HG02852 (cell line): ENCODE measurements around the gene SLC29A4.
"Not testable (repeated sequence)": the region's sequence is repeated elsewhere in the genome, so short reads cannot be mapped to it uniquely, and the experiment has no call there.

Experiments
- ATAC-seq: cut with Tn5 transposase; IDR thresholded peaks from one replicate; pipeline ENCODE4 v1.9.1; 2021; ENCODE audit warnings: mild to moderate bottlenecking, moderate library complexity; ENCODE audit not compliant: unreplicated experiment

SLC29A4 gene

DNA sequence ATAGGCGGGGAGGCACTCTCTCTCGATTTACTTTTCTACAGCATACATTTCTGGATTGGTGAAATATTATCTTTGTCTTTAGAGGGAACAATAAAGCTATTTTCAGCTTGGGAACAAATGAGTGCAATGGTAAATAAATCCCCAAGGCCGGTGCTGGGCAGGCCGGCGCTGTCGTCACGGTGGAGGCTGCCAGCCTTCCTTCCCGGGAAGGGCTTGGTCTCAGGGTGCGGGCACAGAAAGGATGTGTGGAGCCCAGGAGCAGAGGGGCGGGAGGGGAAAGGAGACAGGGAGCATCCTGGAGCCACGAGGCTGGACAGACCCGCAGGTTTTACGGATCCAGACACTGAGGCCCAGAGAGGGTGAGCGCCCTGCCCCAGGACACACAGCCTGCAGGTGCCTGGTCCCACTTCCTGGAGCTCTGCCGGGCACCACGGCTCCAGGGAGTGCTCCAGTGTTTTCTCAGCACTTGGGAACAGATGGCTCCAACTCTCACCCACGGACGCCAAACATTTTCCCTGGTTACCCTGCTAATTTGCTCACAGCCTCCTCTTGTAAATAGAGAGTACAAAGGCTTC is 8.8 kb upstream of the SLC29A4 start:
- ATAC-seq: not testable (repeated sequence)

DNA sequence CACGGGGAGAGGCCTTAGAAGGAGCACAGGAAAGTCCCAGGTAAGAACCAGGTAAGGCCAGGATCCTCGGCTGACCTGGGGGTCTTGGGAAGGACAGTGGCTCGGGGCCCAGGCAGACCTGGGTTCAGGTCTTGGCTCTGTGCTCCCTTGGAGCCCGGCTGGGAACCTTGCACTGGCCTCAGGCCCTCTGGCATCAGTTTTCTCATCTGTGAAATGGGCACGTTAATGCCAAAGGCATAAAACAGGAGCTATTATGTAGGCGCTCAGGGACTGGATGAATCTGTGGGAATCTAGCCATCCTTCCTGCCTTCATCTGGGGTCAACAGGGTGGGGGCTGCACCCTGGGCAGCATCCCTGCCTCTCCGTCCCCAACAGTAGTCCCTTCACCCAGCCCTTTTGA is 8.3 kb upstream of the SLC29A4 start:
- no peak for ATAC-seq

DNA sequence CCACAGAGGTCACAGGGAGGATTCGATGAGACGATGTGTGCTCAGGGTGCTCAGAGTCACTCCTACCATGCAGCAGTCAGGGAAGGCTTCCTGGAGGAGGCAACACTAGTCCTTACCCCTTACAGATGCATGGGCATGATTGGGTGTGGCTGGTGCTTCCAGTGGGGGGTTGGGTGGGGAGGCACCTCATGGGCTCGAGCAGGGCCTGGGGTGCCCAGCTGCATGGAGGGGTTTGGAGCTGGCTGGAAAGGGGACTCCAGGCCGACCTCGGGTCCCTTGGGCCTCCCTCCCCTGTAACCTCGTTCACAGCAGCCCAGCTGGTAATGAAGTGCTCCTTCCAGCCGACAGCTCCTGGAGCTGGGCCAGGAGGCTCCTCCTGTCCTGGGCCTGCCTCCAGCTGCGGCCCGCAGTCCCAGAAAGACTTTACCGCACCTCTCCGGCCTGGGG is 7.7 kb upstream of the SLC29A4 start:
- ATAC-seq: not testable (repeated sequence)

- ATAC-seq: not testable (repeated sequence)
Observed at GRCh38 chr7:5275510-5275909, 7.2 kb upstream of the SLC29A4 start.

DNA sequence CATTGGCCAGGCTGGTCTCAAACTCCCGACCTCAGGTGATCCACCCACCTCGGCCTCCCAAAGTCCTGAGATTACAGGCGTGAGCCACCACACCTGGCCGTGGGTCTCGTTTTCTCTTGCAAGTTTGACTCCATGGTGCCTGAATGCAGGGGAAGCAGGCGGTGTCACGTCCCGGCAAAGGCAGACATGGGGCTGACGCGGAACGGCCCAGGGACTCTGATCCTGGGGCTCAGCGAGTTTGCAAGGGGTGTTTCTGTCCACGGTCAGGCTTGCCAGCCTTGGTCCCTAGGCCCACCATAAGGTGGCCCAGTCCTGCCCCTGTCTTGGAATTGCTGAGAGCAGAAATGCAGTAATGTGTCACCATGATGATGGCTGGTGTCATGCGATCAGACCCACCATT is 6.6 kb upstream of the SLC29A4 start:
- ATAC-seq: not testable (repeated sequence)

- ATAC-seq: no peak
Observed at GRCh38 chr7:5276611-5277010, 6.1 kb upstream of the SLC29A4 start.

GRCh38 chr7:5278766-5279165 is 4.0 kb upstream of the SLC29A4 start:
- no peak for ATAC-seq

GRCh38 chr7:5279734-5280133 is 3.0 kb upstream of the SLC29A4 start:
- no peak for ATAC-seq

DNA sequence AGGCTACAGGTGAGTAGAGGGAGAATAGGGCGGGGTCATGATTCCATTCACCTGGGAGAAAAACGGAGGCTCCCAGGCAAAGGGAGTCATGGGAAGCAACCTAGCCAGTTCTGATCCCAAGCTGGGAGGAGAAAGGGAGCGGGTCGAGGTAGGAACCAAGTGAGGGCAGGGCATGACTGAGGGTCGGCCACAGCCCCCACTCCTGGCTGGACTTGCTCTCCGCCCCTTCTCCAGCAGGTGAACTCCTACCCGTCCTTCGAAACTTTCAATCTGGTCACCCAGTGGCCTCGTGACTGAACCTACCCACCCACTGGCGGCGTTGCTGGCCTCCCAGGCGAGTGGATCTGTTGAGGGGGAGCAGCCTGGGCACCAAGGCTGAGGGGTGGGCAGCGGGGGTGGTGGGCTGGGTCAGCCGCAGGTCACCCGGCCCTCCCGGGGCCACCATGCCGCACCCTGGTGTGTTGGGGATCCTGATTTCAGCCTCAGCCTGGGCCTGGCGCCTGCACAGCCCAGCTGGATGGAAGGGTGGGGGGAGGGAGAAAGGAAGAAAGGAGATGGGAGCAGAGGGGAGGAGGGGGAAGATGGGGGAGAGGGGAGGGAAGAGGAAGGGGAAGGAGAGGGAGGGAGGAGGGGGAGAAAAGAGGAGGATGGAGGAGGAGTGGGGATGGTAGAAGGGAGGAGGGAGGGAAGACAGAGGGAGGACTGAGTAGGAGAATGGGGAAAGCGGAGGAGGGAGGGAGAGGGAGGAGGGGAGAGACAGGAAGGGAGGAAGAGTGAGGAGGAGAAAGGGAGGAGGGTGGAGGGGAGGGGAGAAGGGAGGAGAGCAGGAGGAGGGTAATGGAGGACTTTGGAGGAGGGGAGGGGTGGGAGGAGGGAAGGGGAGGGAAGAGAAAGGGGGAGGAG is 894 bp upstream of the SLC29A4 start:
- not testable (repeated sequence) for ATAC-seq

GRCh38 chr7:5283421-5284303 is 919 bp downstream of the SLC29A4 start:
- no peak for ATAC-seq

- no peak for ATAC-seq
Observed at GRCh38 chr7:5284304-5285281, 1.9 kb downstream of the SLC29A4 start.

DNA sequence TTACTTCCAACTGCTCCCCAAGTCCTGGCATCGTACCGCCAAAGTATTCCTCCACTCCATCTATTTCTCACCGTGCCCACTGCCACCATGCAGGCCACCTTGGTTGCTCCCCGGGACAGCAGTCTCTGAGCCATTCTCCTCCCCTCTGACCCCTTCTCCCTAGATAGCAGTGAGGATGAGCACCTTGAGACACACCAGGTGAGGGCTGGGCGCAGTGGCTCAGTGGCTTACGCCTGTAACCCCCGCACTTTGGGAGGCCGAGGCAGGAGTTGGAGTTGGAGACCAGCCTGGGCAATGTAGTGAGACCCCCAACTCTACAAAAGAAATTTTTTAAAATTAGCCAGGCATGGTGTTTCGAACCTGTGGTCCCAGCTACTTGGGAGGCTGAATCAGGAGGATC is 4.2 kb downstream of the SLC29A4 start:
- no peak for ATAC-seq

DNA sequence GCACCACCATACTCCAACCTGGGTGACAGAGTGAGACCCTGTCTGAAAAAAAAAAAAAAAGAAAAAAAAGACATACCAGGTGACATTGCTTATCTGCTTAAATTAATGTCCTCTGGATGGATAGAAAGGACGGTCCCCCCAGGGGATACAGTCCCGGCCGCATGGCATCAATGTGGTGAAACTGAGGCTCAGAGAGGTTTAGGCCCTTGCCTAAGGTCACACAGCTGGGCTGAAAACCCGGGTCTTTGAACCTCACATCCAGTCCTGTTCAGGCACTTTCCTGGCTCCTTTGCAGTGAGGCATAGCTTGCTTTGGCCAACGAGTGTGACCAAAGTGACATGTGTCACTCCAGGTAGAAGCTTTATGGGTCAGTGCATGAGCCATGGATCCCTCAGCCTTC is 4.6 kb downstream of the SLC29A4 start:
- ATAC-seq: not testable (repeated sequence)

DNA sequence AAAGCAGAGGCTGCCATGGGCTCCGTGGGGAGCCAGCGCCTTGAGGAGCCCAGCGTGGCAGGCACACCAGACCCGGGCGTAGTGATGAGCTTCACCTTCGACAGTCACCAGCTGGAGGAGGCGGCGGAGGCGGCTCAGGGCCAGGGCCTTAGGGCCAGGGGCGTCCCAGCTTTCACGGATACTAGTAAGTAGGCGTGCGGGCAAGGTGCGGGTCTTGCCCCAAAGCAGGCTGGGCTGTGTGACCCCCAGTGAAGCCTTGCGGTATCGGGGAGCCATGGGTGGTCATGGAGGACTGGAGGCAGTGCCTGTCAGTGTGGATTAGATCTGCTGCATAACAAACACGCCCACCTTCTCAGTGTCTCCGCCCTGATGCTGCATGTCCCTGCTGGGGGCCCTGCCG is 5.1 kb downstream of the SLC29A4 start:
- ATAC-seq: no peak

DNA sequence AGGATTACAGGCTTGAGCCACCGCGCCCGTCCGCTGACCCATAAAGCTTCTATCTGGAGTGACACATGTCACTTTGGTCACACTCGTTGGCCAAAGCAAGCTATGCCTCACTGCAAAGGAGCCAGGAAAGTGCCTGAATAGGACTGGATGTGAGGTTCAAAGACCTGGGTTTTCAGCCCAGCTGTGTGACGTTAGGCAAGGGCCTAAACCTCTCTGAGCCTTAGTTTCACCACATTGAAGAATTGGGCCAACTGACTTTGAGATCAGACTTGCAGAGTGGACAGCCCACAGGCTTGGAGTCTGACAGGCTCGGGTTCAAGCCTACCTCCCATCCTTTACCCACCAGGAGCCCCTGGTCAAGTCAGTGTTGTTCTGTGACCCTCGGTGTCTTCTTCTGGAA is 5.8 kb downstream of the SLC29A4 start:
- ATAC-seq: not testable (repeated sequence)

GRCh38 chr7:5289355-5289754 is 6.6 kb downstream of the SLC29A4 start:
- ATAC-seq: no peak

- ATAC-seq: no peak
Observed at GRCh38 chr7:5291301-5291700, 8.6 kb downstream of the SLC29A4 start.

DNA sequence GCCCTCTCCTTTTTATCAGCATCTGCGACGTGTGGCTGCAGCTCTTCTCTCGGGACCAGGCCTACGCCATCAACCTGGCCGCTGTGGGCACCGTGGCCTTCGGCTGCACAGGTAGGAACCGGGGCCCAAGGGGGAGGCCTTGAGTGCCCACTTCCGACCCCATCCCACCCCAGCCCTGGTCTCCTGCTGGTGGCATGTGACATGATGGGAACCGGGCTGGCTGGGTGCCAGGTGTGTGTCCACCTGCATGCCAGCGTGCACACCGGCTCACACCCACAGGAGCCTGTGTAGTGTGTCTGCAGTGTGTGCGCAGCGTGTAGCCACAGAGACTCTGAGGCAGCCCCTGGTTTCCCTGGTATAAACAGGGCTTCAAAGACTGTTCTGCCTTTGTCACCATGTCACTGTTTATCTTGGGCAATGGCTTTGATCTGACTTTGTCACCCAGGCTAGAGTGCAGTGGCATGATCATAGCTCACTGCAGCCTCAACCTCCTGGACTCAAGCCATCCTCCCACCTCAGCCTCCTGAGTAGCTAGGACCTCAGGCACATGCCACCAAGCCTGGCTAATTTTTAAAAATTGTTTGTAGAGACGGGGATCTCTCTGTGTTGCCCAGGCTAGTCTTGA is 9.1 kb downstream of the SLC29A4 start:
- not testable (repeated sequence) for ATAC-seq

- ATAC-seq: no peak
Observed at GRCh38 chr7:5294169-5294987, 11.6 kb downstream of the SLC29A4 start.
